GM10266 (cell line): ENCODE results near the gene CCDC198.

Source experiments
- DNase-seq: peaks from one replicate; pipeline ENCODE4 v3.0.0; 2012; ENCODE audit errors: extremely low spot score
- CTCF ChIP-seq: IDR thresholded peaks from 2 replicates; pipeline ENCODE4 v1.5.1; 2012; ENCODE audit warnings: mild to moderate bottlenecking, low read depth; ENCODE audit not compliant: control insufficient read depth, insufficient read depth; ENCODE audit errors: missing control alignments

Gene CCDC198

GRCh38 chr14:57491640-57492039 is 2.0 kb downstream of the CCDC198 start:
- no peak for DNase-seq
- no peak for TF ChIP-seq CTCF

GRCh38 chr14:57487771-57488170 is 5.9 kb downstream of the CCDC198 start:
- TF ChIP-seq CTCF, result no peak
- DNase-seq, result no peak

GRCh38 chr14:57486767-57487379 is 6.8 kb downstream of the CCDC198 start:
- TF ChIP-seq CTCF, result peak; percentile 56
- peak; percentile 17 for DNase-seq

- peak; percentile 19 for DNase-seq
- no peak for TF ChIP-seq CTCF
Measured at GRCh38 chr14:57485635-57486034, 8.0 kb downstream of the CCDC198 start.

- TF ChIP-seq CTCF, result no peak
- no peak for DNase-seq
Measured at GRCh38 chr14:57482120-57482519, 11.5 kb downstream of the CCDC198 start.

- TF ChIP-seq CTCF, result no peak
- DNase-seq, result no peak
Measured at GRCh38 chr14:57480051-57480450, 13.6 kb downstream of the CCDC198 start.

GRCh38 chr14:57479197-57479596 is 14.5 kb downstream of the CCDC198 start:
- TF ChIP-seq CTCF, result no peak
- no peak for DNase-seq
